HEK293T (cell line): ENCODE data around the gene ERCC5.

Experiments used
- ARNT ChIP-seq: fragments of 450-650 bp; IDR thresholded peaks from 2 replicates; pipeline ENCODE4 v1.6.1; 2017; ENCODE audit warnings: mild to moderate bottlenecking
- BHLHE40 ChIP-seq: fragments of 450-650 bp; IDR thresholded peaks from 2 replicates; pipeline ENCODE4 v1.6.1; 2016; ENCODE audit warnings: mild to moderate bottlenecking, moderate library complexity, borderline replicate concordance
- CTBP1 ChIP-seq: fragments of 450-650 bp; IDR thresholded peaks from 2 replicates; pipeline ENCODE4 v1.6.1; 2016; ENCODE audit warnings: borderline replicate concordance
- ELF4 ChIP-seq: fragments of 450-650 bp; IDR thresholded peaks from 2 replicates; pipeline ENCODE4 v1.6.1; 2017; ENCODE audit warnings: antibody characterized with exemption
- FOXA1 ChIP-seq: fragments of 450-650 bp; IDR thresholded peaks from 2 replicates; pipeline ENCODE4 v1.6.1; 2016; ENCODE audit warnings: mild to moderate bottlenecking
- FOXM1 ChIP-seq: fragments of 450-650 bp; IDR thresholded peaks from 2 replicates; pipeline ENCODE4 v1.6.1; 2017; ENCODE audit warnings: mild to moderate bottlenecking, borderline replicate concordance
- HDGF ChIP-seq: fragments of 450-650 bp; IDR thresholded peaks from 2 replicates; pipeline ENCODE4 v1.6.1; 2017; ENCODE audit warnings: antibody characterized with exemption, borderline replicate concordance
- L3MBTL2 ChIP-seq: fragments of 450-650 bp; conservative IDR thresholded peaks from 2 replicates; pipeline ENCODE4 v1.6.1; 2016; ENCODE audit warnings: mild to moderate bottlenecking
- NFRKB ChIP-seq: fragments of 450-650 bp; IDR thresholded peaks from 2 replicates; pipeline ENCODE4 v1.6.1; 2016; ENCODE audit warnings: mild to moderate bottlenecking, moderate library complexity
- SP1 ChIP-seq: fragments of 450-650 bp; IDR thresholded peaks from 2 replicates; pipeline ENCODE4 v1.6.1; 2017
- SUZ12 ChIP-seq: fragments of 450-650 bp; IDR thresholded peaks from 2 replicates; pipeline ENCODE4 v1.6.1; 2016; ENCODE audit warnings: mild to moderate bottlenecking

GRCh38 chr13:102904408-102904862, 58.6 kb downstream of the ERCC5 start:
- TF ChIP-seq FOXM1 (no peak), FOXA1 (no peak), SUZ12 (no peak), HDGF (no peak), SP1 (no peak), ARNT (no peak), CTBP1 (no peak), ELF4 (no peak), NFRKB (no peak), L3MBTL2 (no peak), BHLHE40 (no peak)
